ENCODE results near the gene NR2E1.

The NR2E1 gene

GRCh38 chr6:108165714-108166663 is at the start of gene NR2E1:
Gene NR2E1, plus strand, starts transcription at chr6:108166022. Its CDS starts 744 bp downstream, at chr6:108166766.
- no peak for DNase-seq (ENCODE audit: low spot score)

- no peak for DNase-seq (ENCODE audit: low spot score)
These were observed 49.0 kb upstream of the NR2E1 start for GRCh38 chr6:108116546-108117426.

DNA sequence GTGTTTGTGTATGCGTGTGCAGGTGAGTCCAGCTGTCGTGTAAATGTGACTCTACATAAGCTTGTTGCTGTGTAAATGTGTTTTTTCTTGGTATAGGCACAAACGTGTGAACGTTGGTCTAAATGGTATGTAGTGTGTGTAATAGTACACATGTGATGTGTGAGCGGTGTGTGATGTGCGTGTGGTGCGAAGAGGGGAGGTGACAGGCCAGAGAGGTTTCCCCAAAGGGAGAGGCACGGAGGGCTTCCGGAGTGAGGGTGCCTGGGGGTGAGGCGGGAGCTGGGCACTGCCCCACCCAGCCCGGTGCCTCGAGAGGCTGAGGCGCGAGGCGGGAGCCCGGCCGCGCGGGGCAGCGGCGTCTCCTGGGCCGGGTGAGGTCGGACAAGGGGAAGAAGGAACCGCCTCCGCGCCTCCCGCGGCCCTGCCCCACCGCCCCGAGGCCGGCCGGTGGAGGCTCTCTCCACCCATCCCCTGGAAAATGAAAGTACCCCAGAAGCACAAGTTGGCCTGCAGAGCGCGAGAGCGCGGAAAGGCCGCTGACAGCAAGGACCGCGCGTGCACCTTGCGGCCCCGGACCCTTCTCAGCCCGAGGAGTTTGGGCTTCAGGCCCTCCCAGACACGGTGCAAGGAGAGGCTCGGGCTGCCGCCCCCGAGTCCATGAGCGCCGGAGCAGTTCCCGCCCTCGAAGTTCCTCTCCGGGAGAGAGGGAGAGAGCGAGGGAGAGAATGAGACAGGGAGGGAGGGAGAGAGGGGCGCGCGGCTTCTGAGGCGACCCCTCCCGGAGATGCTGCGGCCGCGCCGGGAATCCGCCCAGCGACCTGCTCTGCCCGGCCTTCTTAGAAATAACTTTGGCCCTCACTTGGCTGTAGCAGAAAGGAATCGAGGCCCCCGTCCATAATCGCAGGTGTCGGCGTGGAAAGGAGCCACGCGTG is 48.1 kb upstream of the NR2E1 start:
- DNase-seq (ENCODE audit: low spot score), result peak; percentile 24

- no peak for DNase-seq (ENCODE audit: low spot score)
These were observed 47.5 kb upstream of the NR2E1 start for GRCh38 chr6:108118359-108118724.

GRCh38 chr6:108118810-108119768 is 46.7 kb upstream of the NR2E1 start:
- no peak for DNase-seq (ENCODE audit: low spot score)

- DNase-seq (ENCODE audit: low spot score), result no peak
These were observed 46.1 kb upstream of the NR2E1 start for GRCh38 chr6:108119769-108120141.

GRCh38 chr6:108120311-108120710 is 45.5 kb upstream of the NR2E1 start:
- no peak for DNase-seq (ENCODE audit: low spot score)

DNA sequence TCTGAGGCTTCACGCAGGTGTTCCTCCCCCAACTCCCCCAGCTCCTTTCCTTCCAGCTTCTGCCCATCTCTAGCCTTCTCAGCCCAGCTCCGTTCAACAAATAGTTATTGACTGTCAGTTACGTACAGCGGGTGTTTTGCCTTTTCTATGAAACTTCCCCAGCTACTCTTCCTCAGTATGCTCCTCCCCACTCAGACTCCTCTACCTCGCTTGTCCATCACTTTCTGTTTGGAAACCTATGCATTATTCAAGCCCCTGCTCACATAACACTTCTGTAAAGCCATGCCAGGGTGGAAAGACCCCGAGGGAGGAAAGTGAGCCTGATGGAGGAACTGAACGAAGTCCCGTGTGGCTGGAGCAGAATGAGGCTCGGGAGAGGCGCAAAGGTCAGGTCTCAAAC is 44.2 kb upstream of the NR2E1 start:
- no peak for DNase-seq (ENCODE audit: low spot score)

DNA sequence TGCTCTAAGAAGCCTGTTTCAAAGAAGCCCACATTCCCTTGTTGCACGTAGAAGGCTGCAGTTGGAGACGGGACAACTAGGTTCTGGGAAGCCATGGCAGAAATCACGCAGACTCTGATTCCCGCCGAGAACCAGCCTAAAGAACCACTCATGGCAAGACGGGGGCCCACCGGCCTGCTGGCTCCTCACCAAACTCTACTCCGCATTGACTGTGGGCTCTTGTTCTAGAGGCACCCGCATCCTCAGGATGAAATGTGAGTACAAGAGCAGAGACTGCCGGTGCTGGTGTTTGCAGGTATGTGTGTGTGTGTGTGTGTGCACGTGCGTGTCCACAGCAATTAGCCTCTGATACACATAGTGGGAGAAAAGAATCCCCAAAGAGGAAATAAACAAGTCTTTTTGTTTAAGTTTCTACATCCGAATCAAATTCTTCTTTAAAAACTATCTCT is 42.3 kb upstream of the NR2E1 start:
- DNase-seq (ENCODE audit: low spot score), result no peak

DNA sequence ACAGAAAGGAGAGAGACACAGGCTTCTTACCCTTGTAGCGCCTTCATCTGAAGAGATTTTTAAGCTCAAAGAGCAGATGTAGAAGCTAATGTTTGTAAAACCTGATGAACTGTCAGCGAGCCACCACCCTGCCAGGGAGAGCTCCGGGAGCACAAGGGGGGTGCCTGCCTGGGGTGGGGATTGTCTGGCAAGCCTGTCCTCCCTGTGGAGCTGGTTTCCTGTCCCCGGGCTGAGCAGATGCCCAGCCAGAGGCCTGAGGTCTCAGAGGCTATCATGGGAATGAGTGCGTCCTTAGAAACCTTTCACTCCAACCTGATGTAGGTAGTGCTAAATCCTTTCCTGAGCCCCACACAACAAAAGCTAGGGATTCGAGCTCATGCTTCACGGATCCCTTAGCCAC is 41.9 kb upstream of the NR2E1 start:
- no peak for DNase-seq (ENCODE audit: low spot score)

GRCh38 chr6:108127056-108127455 is 38.8 kb upstream of the NR2E1 start:
- no peak for DNase-seq (ENCODE audit: low spot score)

- DNase-seq (ENCODE audit: low spot score), result peak; percentile 83
These were observed 38.0 kb upstream of the NR2E1 start for GRCh38 chr6:108127826-108128225.

DNA sequence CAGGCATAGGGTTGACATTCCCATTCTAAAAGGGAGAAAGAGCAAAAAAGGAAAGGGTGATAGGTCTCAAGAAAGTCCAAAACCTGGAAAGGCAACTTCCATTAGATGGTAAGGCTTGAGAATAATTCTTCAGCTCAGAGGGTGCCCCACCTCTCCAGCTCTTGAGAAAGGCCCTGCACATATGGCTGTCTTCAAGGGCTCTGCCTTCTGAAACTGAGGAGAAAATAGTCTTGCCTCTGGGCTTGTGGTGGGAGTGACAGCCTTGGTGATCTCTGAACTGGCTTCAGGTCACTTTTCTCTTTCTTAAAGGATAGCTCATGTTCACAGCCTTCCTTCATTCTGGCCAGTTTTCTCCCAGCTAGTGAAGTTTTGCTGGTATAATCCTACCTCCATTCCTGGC is 35.6 kb upstream of the NR2E1 start:
- no peak for DNase-seq (ENCODE audit: low spot score)

GRCh38 chr6:108132863-108133262 is 33.0 kb upstream of the NR2E1 start:
- DNase-seq (ENCODE audit: low spot score), result no peak

DNA sequence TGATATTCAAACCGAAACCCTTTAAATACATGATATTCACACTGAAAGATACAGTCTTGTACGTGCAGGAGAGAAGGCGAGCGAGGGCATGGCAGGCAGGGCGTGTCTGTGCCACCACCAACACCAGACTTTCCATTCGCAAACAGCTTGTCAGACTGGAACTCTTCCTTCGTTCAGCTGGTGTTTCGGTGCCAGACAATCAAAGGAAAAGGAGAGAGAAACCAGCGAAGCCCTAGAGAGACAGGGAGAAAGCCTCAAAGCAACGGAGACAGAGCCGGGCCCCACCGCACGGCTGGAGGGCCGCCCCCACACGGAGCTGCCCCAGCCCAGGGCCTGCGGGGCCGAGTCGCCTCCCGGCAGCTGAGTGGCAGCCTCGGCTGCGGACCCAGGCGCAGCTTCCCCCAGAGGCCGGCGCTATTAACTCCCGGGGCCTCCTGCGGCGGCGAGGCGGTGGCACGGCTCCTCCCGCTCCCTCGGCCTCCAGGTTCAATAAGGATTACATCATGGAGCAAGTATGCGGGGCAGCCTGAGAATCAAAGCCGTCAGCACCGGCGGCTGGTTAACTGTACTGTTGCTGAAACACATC is 32.1 kb upstream of the NR2E1 start:
- peak; percentile 72 for DNase-seq (ENCODE audit: low spot score)

GRCh38 chr6:108134213-108134970 is 31.4 kb upstream of the NR2E1 start:
- no peak for DNase-seq (ENCODE audit: low spot score)

DNA sequence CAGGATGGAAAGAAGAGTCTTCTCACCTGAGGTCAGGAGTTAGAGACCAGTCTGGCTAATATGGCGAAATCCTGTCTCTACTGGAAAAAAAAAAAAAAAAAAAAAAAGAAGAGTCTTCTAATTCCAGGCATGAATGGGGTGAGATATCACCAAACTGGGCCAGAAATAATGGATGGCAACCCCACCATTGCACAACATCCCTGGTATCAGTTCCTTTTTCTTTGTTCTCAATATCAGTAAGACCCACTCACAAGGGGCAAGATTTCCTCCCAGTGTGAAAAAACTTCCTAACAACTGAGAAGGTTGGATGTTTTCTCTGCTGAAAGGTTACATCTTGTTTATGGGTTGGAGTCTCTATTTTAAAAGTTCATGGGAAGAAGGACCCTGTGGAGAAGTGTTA is 23.6 kb upstream of the NR2E1 start:
- no peak for DNase-seq (ENCODE audit: low spot score)

- DNase-seq (ENCODE audit: low spot score), result no peak
These were observed 20.2 kb upstream of the NR2E1 start for GRCh38 chr6:108145639-108146038.

DNA sequence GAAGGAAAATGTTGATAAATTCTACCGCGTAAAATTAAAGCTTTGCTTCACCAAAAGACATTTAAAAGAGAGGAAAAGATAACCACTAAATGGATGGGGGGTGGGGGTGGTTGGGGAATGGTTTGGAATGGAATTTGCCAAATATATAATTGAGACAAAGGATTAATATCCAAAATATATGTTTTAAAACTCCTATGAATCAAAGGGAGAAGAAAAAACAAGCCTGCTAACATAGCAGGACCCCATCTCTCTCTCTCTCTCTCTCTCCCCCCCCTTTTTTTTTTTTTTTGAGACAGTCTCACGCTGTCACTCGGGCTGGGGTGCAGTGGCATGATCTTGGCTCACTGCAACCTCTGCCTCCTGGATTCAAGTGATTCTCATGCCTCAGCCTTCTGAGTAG is 13.4 kb upstream of the NR2E1 start:
- no peak for DNase-seq (ENCODE audit: low spot score)
